Stimulated activated CD4-positive, alpha-beta T cell treated with anti-CD3 and anti-CD28 coated beads, Interleukin-2, amount 100 ng/mL, for 48 hours (primary cell): ENCODE measurements around the gene EXOC3L4.

Experiments used
- DNase-seq, 2 donors: peaks; one replicate each; pipeline ENCODE4 v3.0.0-alpha.2; 2020

EXOC3L4 gene

GRCh38 chr14:103123634-103124500 lies 29.3 kb downstream of the EXOC3L4 start:
- DNase-seq: no peak

GRCh38 chr14:103124501-103125001 lies 30.0 kb downstream of the EXOC3L4 start:
- no peak for DNase-seq

- no peak for DNase-seq
Measured at GRCh38 chr14:103125098-103126070, 30.9 kb downstream of the EXOC3L4 start.

GRCh38 chr14:103126088-103126872 lies 31.8 kb downstream of the EXOC3L4 start:
- DNase-seq: no peak

GRCh38 chr14:103126873-103127304 lies 32.4 kb downstream of the EXOC3L4 start:
- DNase-seq: no peak

- DNase-seq: no peak
Measured at GRCh38 chr14:103127356-103127755, 32.8 kb downstream of the EXOC3L4 start.

GRCh38 chr14:103127861-103128598 lies 33.5 kb downstream of the EXOC3L4 start:
- no peak for DNase-seq

GRCh38 chr14:103128631-103129300 lies 34.2 kb downstream of the EXOC3L4 start:
- DNase-seq: no peak

- DNase-seq: no peak
Measured at GRCh38 chr14:103129301-103130016, 34.9 kb downstream of the EXOC3L4 start.

GRCh38 chr14:103130017-103130764 lies 35.7 kb downstream of the EXOC3L4 start:
- no peak for DNase-seq

GRCh38 chr14:103130965-103131364 lies 36.4 kb downstream of the EXOC3L4 start:
- no peak for DNase-seq

- DNase-seq: no peak
Measured at GRCh38 chr14:103131580-103131979, 37.1 kb downstream of the EXOC3L4 start.

GRCh38 chr14:103132381-103133209 lies 38.1 kb downstream of the EXOC3L4 start:
- DNase-seq: no peak

- no peak for DNase-seq
Measured at GRCh38 chr14:103133210-103134140, 39.0 kb downstream of the EXOC3L4 start.

- no peak for DNase-seq
Measured at GRCh38 chr14:103134405-103134804, 39.9 kb downstream of the EXOC3L4 start.

- DNase-seq: no peak
Measured at GRCh38 chr14:103134919-103135318, 40.4 kb downstream of the EXOC3L4 start.
